Trophoblast cell (in vitro differentiated cells and primary cell): ENCODE measurements around the gene PDZD7.

ENCODE experiments used
- DNase-seq, 2 donors: peaks; one replicate each; pipeline ENCODE4 v3.0.0-alpha.2; 2016
- H2AFZ ChIP-seq: 2 replicates; pipeline ENCODE4 v1.6.1; 2013; ENCODE audit warnings: low read length, moderate library complexity, mild to moderate bottlenecking; ENCODE audit not compliant: insufficient read depth, poor library complexity
- H2AK5ac ChIP-seq: 2 replicates; pipeline ENCODE4 v1.6.1; 2013; ENCODE audit warnings: mild to moderate bottlenecking, low read length
- H2BK120ac ChIP-seq: 2 replicates; pipeline ENCODE4 v1.6.1; 2013; ENCODE audit warnings: low read length, mild to moderate bottlenecking, moderate library complexity; ENCODE audit not compliant: insufficient read depth, poor library complexity
- H2BK12ac ChIP-seq: 2 replicates; pipeline ENCODE4 v1.6.1; 2013; ENCODE audit warnings: mild to moderate bottlenecking, low read length, moderate library complexity
- H2BK5ac ChIP-seq: 2 replicates; pipeline ENCODE4 v1.6.1; 2013; ENCODE audit warnings: low read length, low read depth, moderate library complexity, mild to moderate bottlenecking; ENCODE audit not compliant: poor library complexity
- H3K14ac ChIP-seq: 2 replicates; pipeline ENCODE4 v1.6.1; 2013; ENCODE audit warnings: mild to moderate bottlenecking, low read length
- H3K18ac ChIP-seq: 2 replicates; pipeline ENCODE4 v1.6.1; 2013; ENCODE audit warnings: mild to moderate bottlenecking, low read length
- H3K23ac ChIP-seq: 2 replicates; pipeline ENCODE4 v1.6.1; 2013; ENCODE audit warnings: low read length
- H3K27ac ChIP-seq: 2 replicates; pipeline ENCODE4 v1.5.1; 2013; ENCODE audit warnings: low read depth, mild to moderate bottlenecking, inconsistent platforms, low read length, moderate library complexity
- H3K27me3 ChIP-seq: 2 replicates; pipeline ENCODE4 v1.6.1; 2013; ENCODE audit warnings: inconsistent platforms, mild to moderate bottlenecking, low read length, moderate library complexity; ENCODE audit not compliant: insufficient read depth
- H3K36me3 ChIP-seq, 2 experiments: 1 replicate in 1 of 2; 2 replicates in 1 of 2; pipeline ENCODE4 v1.6.1; 2013; ENCODE audit warnings: low read length in 2 of 2, mild to moderate bottlenecking in 2 of 2, moderate library complexity in 1 of 2; ENCODE audit not compliant: insufficient read depth in 2 of 2, control insufficient read depth in 1 of 2
- H3K4ac ChIP-seq: 2 replicates; pipeline ENCODE4 v1.6.1; 2013; ENCODE audit warnings: low read depth, mild to moderate bottlenecking, low read length, moderate library complexity
- H3K4me1 ChIP-seq, 2 experiments: 1 replicate in 1 of 2; 2 replicates in 1 of 2; pipeline ENCODE4 v1.6.1; 2013; ENCODE audit warnings: low read length in 2 of 2, mild to moderate bottlenecking in 2 of 2, moderate library complexity in 1 of 2; ENCODE audit not compliant: insufficient read depth in 2 of 2, control insufficient read depth in 1 of 2
- H3K4me2 ChIP-seq: 2 replicates; pipeline ENCODE4 v1.6.1; 2013; ENCODE audit warnings: inconsistent platforms, mild to moderate bottlenecking, low read length, moderate library complexity
- H3K4me3 ChIP-seq: 2 replicates; pipeline ENCODE4 v1.5.1; 2013; ENCODE audit warnings: mild to moderate bottlenecking, low read depth, low read length, inconsistent platforms
- H3K79me1 ChIP-seq: one replicate; pipeline ENCODE4 v1.6.1; 2013; ENCODE audit warnings: low read length
- H3K79me2 ChIP-seq: 2 replicates; pipeline ENCODE4 v1.6.1; 2013; ENCODE audit warnings: low read length, mild to moderate bottlenecking; ENCODE audit not compliant: control insufficient read depth, insufficient read depth, poor library complexity
- H3K9ac ChIP-seq: 2 replicates; pipeline ENCODE4 v1.6.1; 2013; ENCODE audit warnings: mild to moderate bottlenecking, low read length
- H3K9me3 ChIP-seq: 2 replicates; pipeline ENCODE4 v1.6.1; 2013; ENCODE audit warnings: low read depth, mild to moderate bottlenecking, control low read depth, inconsistent platforms, low read length; ENCODE audit not compliant: insufficient read depth
- H4K12ac ChIP-seq: 2 replicates; pipeline ENCODE4 v1.6.1; 2013; ENCODE audit warnings: low read depth, mild to moderate bottlenecking, low read length, moderate library complexity
- H4K8ac ChIP-seq: 2 replicates; pipeline ENCODE4 v1.6.1; 2013; ENCODE audit warnings: low read depth, mild to moderate bottlenecking, low read length, moderate library complexity
- H4K91ac ChIP-seq: one replicate; pipeline ENCODE4 v1.6.1; 2013; ENCODE audit warnings: low read depth, mild to moderate bottlenecking, low read length, moderate library complexity
- WGBS: extraction: QIAGEN DNeasy Blood & Tissue Kit; methylation state at CpG from one replicate; pipeline ENCODE4 v1.1.7; 2013; ENCODE audit warnings: missing lambda C conversion rate; ENCODE audit not compliant: insufficient read length, insufficient coverage; ENCODE audit errors: extremely low coverage; 5-methylcytosine and 5-hydroxymethylcytosine counted together

Gene PDZD7

GRCh38 chr10:101047961-101048892 lies 17.3 kb upstream of the PDZD7 start:
- Histone ChIP-seq H3K27me3 (peaks cover 43% of the 10 kb centered on the region), H4K8ac (no peak overlapping the region), H3K4ac (no peak overlapping the region), H3K14ac (no peak overlapping the region), H4K12ac (no peak overlapping the region), H2BK120ac (no peak overlapping the region), H3K27ac (no peak overlapping the region), H2AFZ (no peak overlapping the region), H2BK12ac (no peak overlapping the region), H3K4me3 (no peak overlapping the region), H3K36me3 (no peaks in the 10 kb centered on the region), H4K91ac (no peak overlapping the region), H3K4me2 (no peak overlapping the region), H3K9ac (no peak overlapping the region), H3K18ac (no peak overlapping the region), H3K4me1 (peaks cover 5 to 7% of the 10 kb centered on the region in 2 experiments), H2BK5ac (no peak overlapping the region), H3K79me2 (no peaks in the 10 kb centered on the region), H3K9me3 (peaks cover 2% of the 10 kb centered on the region), H3K79me1 (no peaks in the 10 kb centered on the region), H2AK5ac (no peak overlapping the region), H3K23ac (no peak overlapping the region)
- peak in 1 of 2 donors; percentile 44 for DNase-seq
- WGBS: no CpG with 5 or more reads among the region's 62 CpGs

GRCh38 chr10:101047268-101047667 lies 16.3 kb upstream of the PDZD7 start:
- Histone ChIP-seq H4K91ac (no peak overlapping the region), H3K4me1 (peaks cover 7 to 10% of the 10 kb centered on the region in 2 experiments), H3K27ac (no peak overlapping the region), H3K23ac (no peak overlapping the region), H4K8ac (no peak overlapping the region), H2AK5ac (no peak overlapping the region), H3K4me3 (no peak overlapping the region), H4K12ac (no peak overlapping the region), H3K4me2 (no peak overlapping the region), H3K14ac (no peak overlapping the region), H3K27me3 (peaks cover 43% of the 10 kb centered on the region), H3K79me1 (peaks cover 7% of the 10 kb centered on the region), H2BK5ac (no peak overlapping the region), H3K4ac (no peak overlapping the region), H2AFZ (no peak overlapping the region), H2BK12ac (no peak overlapping the region), H2BK120ac (no peak overlapping the region), H3K36me3 (no peaks in the 10 kb centered on the region), H3K9me3 (peaks cover 2% of the 10 kb centered on the region), H3K79me2 (peaks cover 2% of the 10 kb centered on the region), H3K9ac (no peak overlapping the region), H3K18ac (no peak overlapping the region)
- no CpG with 5 or more reads among the region's 16 CpGs for WGBS
- no peak for DNase-seq

GRCh38 chr10:101046332-101047238 lies 15.7 kb upstream of the PDZD7 start:
- H3K79me1 ChIP-seq: peaks cover 7% of the 10 kb centered on the region
- H2BK12ac ChIP-seq: no peak overlapping the region
- H3K9ac ChIP-seq: no peak overlapping the region
- H3K4ac ChIP-seq: no peak overlapping the region
- H2AFZ ChIP-seq: no peak overlapping the region
- H4K91ac ChIP-seq: no peak overlapping the region
- no peak overlapping the region for H3K23ac ChIP-seq
- H2BK5ac ChIP-seq: no peak overlapping the region
- H4K12ac ChIP-seq: no peak overlapping the region
- no peak overlapping the region for H3K14ac ChIP-seq
- H3K36me3 ChIP-seq: no peaks in the 10 kb centered on the region
- no peak overlapping the region for H3K4me2 ChIP-seq
- H3K4me1 ChIP-seq: peaks cover 8 to 10% of the 10 kb centered on the region in 2 experiments
- DNase-seq: no peak
- H3K27me3 ChIP-seq: peaks cover 43% of the 10 kb centered on the region
- H3K18ac ChIP-seq: no peak overlapping the region
- H3K9me3 ChIP-seq: peaks cover 2% of the 10 kb centered on the region
- no CpG with 5 or more reads among the region's 25 CpGs for WGBS
- peaks cover 2% of the 10 kb centered on the region for H3K79me2 ChIP-seq
- no peak overlapping the region for H4K8ac ChIP-seq
- no peak overlapping the region for H3K4me3 ChIP-seq
- H2BK120ac ChIP-seq: no peak overlapping the region
- no peak overlapping the region for H3K27ac ChIP-seq
- H2AK5ac ChIP-seq: no peak overlapping the region

- Histone ChIP-seq H3K27ac (no peak overlapping the region), H3K14ac (no peak overlapping the region), H2AK5ac (no peak overlapping the region), H2BK5ac (no peak overlapping the region), H2BK120ac (no peak overlapping the region), H3K4ac (no peak overlapping the region), H3K4me3 (no peak overlapping the region), H4K8ac (no peak overlapping the region), H2AFZ (no peak overlapping the region), H3K23ac (no peak overlapping the region), H3K9ac (no peak overlapping the region), H3K79me2 (peaks cover 2% of the 10 kb centered on the region), H4K91ac (no peak overlapping the region), H4K12ac (no peak overlapping the region), H3K4me1 (peaks cover 6% of the 10 kb centered on the region in 2 experiments), H3K79me1 (peaks cover 7% of the 10 kb centered on the region), H3K27me3 (peaks cover 34% of the 10 kb centered on the region), H2BK12ac (no peak overlapping the region), H3K9me3 (peaks cover 2% of the 10 kb centered on the region), H3K4me2 (no peak overlapping the region), H3K18ac (no peak overlapping the region), H3K36me3 (no peaks in the 10 kb centered on the region)
- DNase-seq: no peak
- WGBS: no CpG with 5 or more reads among the region's 2 CpGs
Observed at GRCh38 chr10:101044117-101044516, 13.2 kb upstream of the PDZD7 start.
